HEK293 (cell line): ENCODE results near the gene ADK.

Experiments used
- AEBP2 ChIP-seq: fragments of 450-650 bp; formaldehyde crosslinking; IDR thresholded peaks from 2 replicates; pipeline ENCODE4 v1.5.1; 2016; ENCODE audit warnings: missing biosample characterization, missing genetic modification characterization, borderline replicate concordance
- CTCF ChIP-seq: fragments of 450-650 bp; formaldehyde crosslinking; IDR thresholded peaks from 2 replicates; pipeline ENCODE4 v1.5.1; 2016; ENCODE audit warnings: missing biosample characterization, missing genetic modification characterization
- PBX3 ChIP-seq: sonication (generic); formaldehyde crosslinking; IDR thresholded peaks from 2 replicates; pipeline ENCODE4 v1.8.1; 2022; ENCODE audit warnings: mild to moderate bottlenecking, moderate library complexity, missing genetic modification reagents
- PRDM4 ChIP-seq: fragments of 450-650 bp; formaldehyde crosslinking; IDR thresholded peaks from 2 replicates; pipeline ENCODE4 v1.5.1; 2017; ENCODE audit warnings: missing biosample characterization, missing genetic modification characterization
- REST ChIP-seq: fragments of 450-650 bp; formaldehyde crosslinking; IDR thresholded peaks from 2 replicates; pipeline ENCODE4 v1.5.1; 2016; ENCODE audit warnings: missing biosample characterization, missing genetic modification characterization
- SP2 ChIP-seq: fragments of 450-650 bp; formaldehyde crosslinking; IDR thresholded peaks from 2 replicates; pipeline ENCODE4 v1.5.1; 2016; ENCODE audit warnings: missing biosample characterization, missing genetic modification characterization
- ZBTB20 ChIP-seq: fragments of 450-650 bp; formaldehyde crosslinking; IDR thresholded peaks from 2 replicates; pipeline ENCODE4 v1.5.1; 2016; ENCODE audit warnings: missing biosample characterization, missing genetic modification characterization
- ZNF169 ChIP-seq: fragments of 450-650 bp; formaldehyde crosslinking; IDR thresholded peaks from 2 replicates; pipeline ENCODE4 v1.5.1; 2016; ENCODE audit warnings: missing biosample characterization, missing genetic modification characterization
- ZNF449 ChIP-seq: fragments of 450-650 bp; formaldehyde crosslinking; IDR thresholded peaks from 2 replicates; pipeline ENCODE4 v1.5.1; 2017; ENCODE audit warnings: missing biosample characterization, mild to moderate bottlenecking, missing genetic modification characterization, moderate library complexity
- ZNF544 ChIP-seq: fragments of 450-650 bp; formaldehyde crosslinking; IDR thresholded peaks from 2 replicates; pipeline ENCODE4 v1.5.0; 2017; ENCODE audit warnings: missing biosample characterization, missing genetic modification characterization
- ZNF549 ChIP-seq: fragments of 450-650 bp; IDR thresholded peaks from 2 replicates; pipeline ENCODE4 v1.5.1; 2018; ENCODE audit warnings: missing biosample characterization, missing genetic modification characterization, mild to moderate bottlenecking, inconsistent platforms, moderate library complexity
- ZNF561 ChIP-seq: fragments of 450-650 bp; IDR thresholded peaks from 2 replicates; pipeline ENCODE4 v1.5.1; 2018; ENCODE audit warnings: missing biosample characterization, missing genetic modification characterization, borderline replicate concordance
- ZXDB ChIP-seq: fragments of 450-650 bp; formaldehyde crosslinking; IDR thresholded peaks from 2 replicates; pipeline ENCODE4 v1.5.1; 2016; ENCODE audit warnings: missing biosample characterization, missing genetic modification characterization

- TF ChIP-seq PRDM4 (tag by site-specific recombination), result no peak
- no peak for TF ChIP-seq ZXDB (tag by site-specific recombination)
- no peak for TF ChIP-seq ZNF544 (tag by site-specific recombination)
- no peak for TF ChIP-seq REST (tag by site-specific recombination)
- no peak for TF ChIP-seq PBX3
- no peak for TF ChIP-seq ZBTB20
- no peak for TF ChIP-seq AEBP2
- no peak for TF ChIP-seq ZNF449 (tag by site-specific recombination)
- no peak for TF ChIP-seq CTCF
- no peak for TF ChIP-seq ZNF549
- no peak for TF ChIP-seq SP2 (tag by site-specific recombination)
- no peak for TF ChIP-seq ZNF561 (tag by site-specific recombination)
- no peak for TF ChIP-seq ZNF169 (tag by site-specific recombination)
Measured at GRCh38 chr10:74320717-74321116, 169.7 kb downstream of the ADK start.
